Measurements from ENCODE around the gene MAD1L1. TPM values are rescaled to one million over a fixed set of nuclear protein-coding genes. Genes with fewer than 3 reads are reported as not detected.

The MAD1L1 gene
- total and polyA plus RNA-seq, 10 donors = 47.3 to 118 (median 68.2) TPM

DNA sequence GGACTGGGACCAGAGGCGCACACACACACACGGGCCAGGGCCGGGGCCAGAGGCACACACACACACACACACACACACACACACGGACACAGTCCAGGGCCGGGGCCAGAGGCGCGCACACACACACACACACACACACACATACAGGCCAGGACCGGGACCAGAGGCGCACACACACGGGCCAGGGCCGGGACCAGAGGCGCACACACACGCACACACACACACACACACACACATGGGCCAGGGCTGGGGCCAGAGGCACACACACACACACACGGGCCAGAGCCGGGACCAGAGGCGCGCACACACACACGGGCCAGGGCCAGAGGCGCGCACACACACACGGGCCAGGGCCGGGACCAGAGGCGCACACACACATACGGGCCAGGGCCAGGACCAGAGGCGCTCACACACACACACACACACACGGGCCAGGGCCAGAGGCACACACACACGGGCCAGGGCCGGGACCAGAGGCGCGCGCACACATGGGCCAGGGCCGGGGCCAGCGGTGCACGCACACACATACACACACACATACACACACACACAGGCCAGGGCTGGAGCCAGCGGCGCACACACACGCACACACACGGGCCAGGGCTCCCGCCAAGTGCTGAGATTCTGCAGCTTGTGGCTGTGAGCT, 293.8 kb downstream of the MAD1L1 start:
- Histone ChIP-seq H3K9me3 (no peaks in the 10 kb centered on the region), H3K4me3 (peak overlapping the region in 7 of 8 donors; percentile 32 to 80 (median 50)), H3K4me1 (peaks cover 14 to 85% (median 53%) of the 10 kb centered on the region in 6 donors), H3K36me3 (peaks cover 0 to 30% (median 15%) of the 10 kb centered on the region in 6 donors), H3K27me3 (replicated peaks in 1 of 7) (no peaks in the 10 kb centered on the region), H3K27ac (peak overlapping the region in 6 of 8 donors; percentile 81 to 97 (median 88))
- WGBS, 5 donors = 49 to 88% (median 78%) methylated on average over 28 to 39 of the region's 39 CpGs
- DNase-seq = peak; percentile 81
- intact Hi-C loops (cut with DNase I; ENCODE audit: low total_unique reads) = no loop called here
- peak in 1 of 3 donors; percentile 65 for TF ChIP-seq POLR2AphosphoS5 (IDR thresholded peaks at IDR 0.05)
- TF ChIP-seq, protein P1, sequence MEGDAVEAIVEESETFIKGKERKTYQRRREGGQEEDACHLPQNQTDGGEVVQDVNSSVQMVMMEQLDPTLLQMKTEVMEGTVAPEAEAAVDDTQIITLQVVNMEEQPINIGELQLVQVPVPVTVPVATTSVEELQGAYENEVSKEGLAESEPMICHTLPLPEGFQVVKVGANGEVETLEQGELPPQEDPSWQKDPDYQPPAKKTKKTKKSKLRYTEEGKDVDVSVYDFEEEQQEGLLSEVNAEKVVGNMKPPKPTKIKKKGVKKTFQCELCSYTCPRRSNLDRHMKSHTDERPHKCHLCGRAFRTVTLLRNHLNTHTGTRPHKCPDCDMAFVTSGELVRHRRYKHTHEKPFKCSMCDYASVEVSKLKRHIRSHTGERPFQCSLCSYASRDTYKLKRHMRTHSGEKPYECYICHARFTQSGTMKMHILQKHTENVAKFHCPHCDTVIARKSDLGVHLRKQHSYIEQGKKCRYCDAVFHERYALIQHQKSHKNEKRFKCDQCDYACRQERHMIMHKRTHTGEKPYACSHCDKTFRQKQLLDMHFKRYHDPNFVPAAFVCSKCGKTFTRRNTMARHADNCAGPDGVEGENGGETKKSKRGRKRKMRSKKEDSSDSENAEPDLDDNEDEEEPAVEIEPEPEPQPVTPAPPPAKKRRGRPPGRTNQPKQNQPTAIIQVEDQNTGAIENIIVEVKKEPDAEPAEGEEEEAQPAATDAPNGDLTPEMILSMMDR (IDR thresholded peaks at IDR 0.05 in 8 of 11, conservative IDR thresholded peaks at IDR 0.05 in 3 of 11) = no peak

DNA sequence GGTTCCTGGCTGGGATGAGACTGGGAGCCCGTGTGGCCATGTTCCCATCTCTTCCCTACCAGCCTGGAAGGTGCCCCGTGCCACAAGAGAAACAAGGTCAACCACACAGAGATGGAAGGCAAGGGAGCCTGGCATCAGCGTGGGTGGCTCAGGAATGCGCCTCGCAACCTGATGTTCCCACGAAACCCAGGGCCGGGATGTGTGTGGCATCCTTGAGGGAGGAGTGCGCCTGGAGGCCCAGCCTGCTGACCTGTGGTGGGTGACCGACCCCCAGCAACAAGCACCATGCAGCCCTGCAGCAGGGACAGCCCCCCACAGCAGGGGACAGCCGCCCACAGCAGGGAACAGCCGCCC, 295.5 kb downstream of the MAD1L1 start:
- intact Hi-C loops (cut with DNase I; ENCODE audit: low total_unique reads) = no loop called here
- Histone ChIP-seq H3K27ac (no peak overlapping the region), H3K9me3 (no peaks in the 10 kb centered on the region), H3K4me3 (no peak overlapping the region), H3K4me1 (peaks cover 14 to 79% (median 51%) of the 10 kb centered on the region in 6 donors), H3K27me3 (replicated peaks in 1 of 7) (no peaks in the 10 kb centered on the region), H3K36me3 (peaks cover 0 to 46% (median 19%) of the 10 kb centered on the region in 6 donors)
- DNase-seq = peak; percentile 72
- 91 to 96% (median 94%) methylated on average over 8 to 11 of the region's 11 CpGs for WGBS, 5 donors
- no peak for TF ChIP-seq POLR2AphosphoS5 (IDR thresholded peaks at IDR 0.05)
- no peak for TF ChIP-seq POLR2A (IDR thresholded peaks at IDR 0.05)

DNA sequence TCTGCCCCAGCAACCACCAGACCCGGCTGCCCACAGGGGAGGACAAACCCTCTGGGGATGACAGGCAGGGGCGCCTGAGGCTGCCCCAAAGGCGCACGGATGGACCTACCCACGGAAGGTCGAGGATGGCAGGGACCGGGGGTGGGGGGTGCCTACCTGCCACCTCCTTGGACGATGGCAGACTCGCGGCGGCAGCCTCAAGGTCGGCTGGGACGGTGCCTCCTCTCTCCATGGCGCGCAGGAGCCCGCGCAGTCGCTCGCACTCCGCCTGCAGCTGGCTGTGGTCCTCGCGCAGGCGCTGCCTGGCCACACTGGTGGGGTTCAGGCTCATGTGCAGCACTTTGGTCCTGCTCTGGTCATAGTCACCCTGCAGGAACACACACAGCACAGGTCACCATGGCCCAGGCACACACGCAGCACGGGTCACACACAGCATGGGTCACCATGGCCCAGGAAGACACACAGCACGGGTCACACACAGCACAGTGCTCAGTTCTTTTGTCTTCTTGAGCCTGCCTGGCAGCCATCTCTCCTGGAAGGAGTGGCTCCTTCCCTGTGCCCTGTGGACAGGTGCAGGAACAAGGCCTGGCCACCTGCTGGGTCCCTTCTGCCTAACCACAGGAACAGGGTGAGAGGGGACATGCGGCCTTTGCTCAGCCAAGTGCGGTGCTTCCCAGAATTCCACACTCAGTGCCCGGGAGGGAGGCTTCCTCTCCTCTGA, 296.1 kb downstream of the MAD1L1 start:
- no peaks in the 10 kb centered on the region for H3K27me3 ChIP-seq (replicated peaks in 1 of 7)
- H3K4me3 ChIP-seq = no peak overlapping the region
- H3K4me1 ChIP-seq = peaks cover 13 to 78% (median 50%) of the 10 kb centered on the region in 6 donors
- TF ChIP-seq POLR2A (IDR thresholded peaks at IDR 0.05) (no peak), POLR2AphosphoS5 (IDR thresholded peaks at IDR 0.05) (no peak)
- TF ChIP-seq, protein P1 (IDR thresholded peaks at IDR 0.05 in 8 of 11, conservative IDR thresholded peaks at IDR 0.05 in 3 of 11) = no peak
- H3K9me3 ChIP-seq = no peaks in the 10 kb centered on the region
- intact Hi-C loops (cut with DNase I; ENCODE audit: low total_unique reads) = no loop called here
- WGBS, 5 donors = 87 to 91% (median 89%) methylated on average over 19 to 29 of the region's 29 CpGs
- H3K36me3 ChIP-seq = peaks cover 0 to 52% (median 22%) of the 10 kb centered on the region in 6 donors
- peak; percentile 75 for DNase-seq
- no peak overlapping the region for H3K27ac ChIP-seq

DNA sequence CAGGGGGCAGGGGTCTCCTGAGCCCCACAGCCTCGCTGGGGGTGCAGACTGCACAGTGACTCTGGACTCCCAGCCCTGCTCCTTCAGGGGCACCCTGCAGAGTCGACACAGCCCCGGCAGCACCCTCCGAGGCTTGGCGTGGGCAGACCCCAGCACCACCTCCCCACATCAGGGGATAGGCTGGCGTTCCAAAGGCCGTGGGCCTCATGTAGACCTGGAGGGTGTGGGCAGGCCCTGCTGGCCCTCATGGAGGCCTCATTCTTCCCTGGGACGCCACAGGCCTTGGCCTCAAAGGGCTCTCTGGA, 296.8 kb downstream of the MAD1L1 start:
- H3K4me3 ChIP-seq = no peak overlapping the region

More for the DNA sequence above, 296.8 kb downstream of the MAD1L1 start:
- Histone ChIP-seq H3K9me3 (no peaks in the 10 kb centered on the region), H3K36me3 (peaks cover 0 to 59% (median 24%) of the 10 kb centered on the region in 6 donors), H3K27me3 (replicated peaks in 1 of 7) (no peaks in the 10 kb centered on the region), H3K27ac (no peak overlapping the region), H3K4me1 (peaks cover 6 to 78% (median 44%) of the 10 kb centered on the region in 6 donors)
- TF ChIP-seq, protein P1 (IDR thresholded peaks at IDR 0.05 in 8 of 11, conservative IDR thresholded peaks at IDR 0.05 in 3 of 11) = no peak
- TF ChIP-seq POLR2A (IDR thresholded peaks at IDR 0.05) = no peak
- TF ChIP-seq POLR2AphosphoS5 (IDR thresholded peaks at IDR 0.05) = no peak
- DNase-seq = peak; percentile 71
- 89 to 98% (median 94%) methylated on average over 1 to 8 of the region's 8 CpGs for WGBS, 5 donors
- intact Hi-C loops (cut with DNase I; ENCODE audit: low total_unique reads) = no loop called here
